Suprapubic skin (tissue), 4 donors: Measurements from ENCODE around the gene STOM.

Experiments
- CTCF ChIP-seq, 2 donors: fragments of 200-600 bp in 1 of 2; fragments of 450-650 bp in 1 of 2; sonication (generic) in 1 of 2; IDR thresholded peaks; one replicate each; pipeline ENCODE4 v1.5.1; 2016 to 2019; ENCODE audit warnings: antibody characterized with exemption in 2 of 2, mild to moderate bottlenecking in 1 of 2, moderate library complexity in 1 of 2
- POLR2A ChIP-seq, 2 donors: fragments of 450-650 bp; IDR thresholded peaks; one replicate each; pipeline ENCODE4 v1.6.1; 2017; ENCODE audit warnings: antibody characterized with exemption in 2 of 2, mild to moderate bottlenecking in 2 of 2, moderate library complexity in 2 of 2
- POLR2AphosphoS5 ChIP-seq, 3 donors: sonication (generic); formaldehyde crosslinking; IDR thresholded peaks; one replicate each; pipeline ENCODE4 v1.6.1; 2017; ENCODE audit warnings: antibody characterized with exemption in 3 of 3

DNA sequence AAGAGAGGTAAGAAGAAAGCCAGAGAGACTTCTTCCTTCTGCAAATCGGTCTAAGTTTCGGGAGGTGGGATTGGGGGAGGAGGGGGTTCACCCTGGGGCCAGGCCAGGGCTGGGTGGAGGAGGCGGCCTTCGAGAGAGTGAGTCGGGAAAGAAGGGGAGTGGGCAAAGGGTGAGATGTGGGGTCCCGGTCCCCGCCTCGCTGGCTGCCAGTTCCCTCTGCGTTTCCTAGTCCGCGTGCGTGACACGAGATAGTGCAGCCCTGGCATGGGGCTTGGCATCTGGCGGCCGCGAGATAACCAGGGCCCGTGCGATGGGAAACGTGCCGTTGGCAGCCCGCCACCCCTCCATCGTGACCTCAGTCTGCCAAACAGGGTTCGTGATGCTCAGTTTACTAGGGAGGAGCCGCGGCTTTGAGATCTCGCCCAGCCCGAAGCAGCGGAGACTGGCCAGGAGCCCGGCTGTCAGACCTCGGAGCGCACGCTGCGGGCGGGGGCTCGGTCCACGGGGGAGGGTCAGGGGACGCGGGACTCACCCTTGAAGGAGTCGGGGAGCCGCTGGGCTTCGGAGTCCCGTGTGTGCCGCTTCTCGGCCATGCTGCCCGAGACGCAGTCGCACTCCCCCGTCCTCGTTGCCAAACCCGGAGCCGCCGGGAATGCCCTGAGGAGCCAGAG, at the start of gene STOM:
- TF ChIP-seq POLR2AphosphoS5 (IDR thresholded peaks at IDR 0.05): peak; percentile 88 to 93 (median 88)
- TF ChIP-seq CTCF (IDR thresholded peaks at IDR 0.05): no peak
- peak; percentile 96 to 99 for TF ChIP-seq POLR2A (IDR thresholded peaks at IDR 0.05)
